HCT116 (cell line): Measurements from ENCODE around the gene JCAD. TPM values are rescaled to one million over a fixed set of nuclear protein-coding genes. Genes with fewer than 3 reads are reported as not detected.

Experiments used
- ATAC-seq: fragments of 200-7000 bp; cut with Tn5 transposase; 2 replicates; pipeline ENCODE4 v1.9.1; 2020; ENCODE audit warnings: mild to moderate bottlenecking, moderate library complexity
- BruUV-seq: library from RNA; stranded (reverse); fragments of 400-500 nt; replicated peaks from 2 replicates; lab custom pipeline; 2021; lab: Mats Ljungman, UMichigan
- CTCF ChIA-PET: fragments of 300-600 bp; sonication (Branson Sonifier 250); formaldehyde crosslinking; loops from one replicate; lab custom pipeline; 2021; ENCODE audit warnings: antibody characterized with exemption; lab: Charles Lee
- POLR2A ChIA-PET: fragments of 300-600, 350-600 bp; sonication (Branson Sonifier 250); formaldehyde crosslinking; loops from one replicate; lab custom pipeline; 2021; ENCODE audit warnings: antibody characterized with exemption; lab: Charles Lee
- RAD21 ChIA-PET, 2 experiments: fragments of 300-600 bp; sonication (Branson Sonifier 250); formaldehyde crosslinking; loops; one replicate each; lab custom pipeline; 2023; ENCODE audit warnings: low total read pairs in 2 of 2; ENCODE audit not compliant: uncharacterized antibody in 2 of 2, unreplicated experiment in 2 of 2, low non-redundant PET in 1 of 2; lab: Charles Lee
- DNase-seq: peaks from one replicate; pipeline ENCODE4 v3.0.0-alpha.2; 2010; ENCODE audit warnings: low read depth, low spot score
- H2AFZ ChIP-seq: fragments of 200-600 bp; shearing (Covaris generic), sonication (generic); 2 replicates; pipeline ENCODE4 v1.6.1; 2017; ENCODE audit warnings: low read depth, mixed run types, mixed read lengths, antibody characterized with exemption, low read length; ENCODE audit not compliant: poor library complexity, severe bottlenecking
- H3K27ac ChIP-seq: 2 replicates; pipeline ENCODE4 v1.5.1; 2012; ENCODE audit warnings: low read depth, low read length
- H3K27me3 ChIP-seq: fragments of 200-600 bp; sonication (generic); 2 replicates; pipeline ENCODE4 v1.6.1; 2016; ENCODE audit warnings: mixed run types, low read length, mixed read lengths; ENCODE audit not compliant: insufficient read depth
- H3K36me3 ChIP-seq, 2 experiments: fragments of 200-500 bp in 1 of 2; fragments of 200-600 bp in 1 of 2; sonication (Bioruptor generic) in 1 of 2; sonication (generic) in 1 of 2; 2 replicates each; pipeline versions ENCODE4 v1.5.1 to v1.6.1; 2014 to 2016; ENCODE audit warnings: low read length in 2 of 2, inconsistent platforms in 1 of 2, mixed read lengths in 1 of 2, mixed run types in 1 of 2; ENCODE audit not compliant: insufficient read depth in 2 of 2, control insufficient read depth in 1 of 2
- H3K4me1 ChIP-seq, 2 experiments: fragments of 200-600 bp in 1 of 2; sonication (generic) in 1 of 2; 2 replicates each; pipeline versions ENCODE4 v1.5.1 to v1.6.1; 2012 to 2017; ENCODE audit warnings: low read length in 2 of 2, inconsistent platforms in 1 of 2, mild to moderate bottlenecking in 1 of 2, mixed read lengths in 1 of 2, mixed run types in 1 of 2, moderate library complexity in 1 of 2; ENCODE audit not compliant: insufficient read depth in 2 of 2, control insufficient read depth in 1 of 2
- H3K4me2 ChIP-seq: fragments of 200-600 bp; sonication (generic); 2 replicates; pipeline ENCODE4 v1.6.1; 2017; ENCODE audit warnings: mixed run types, low read length, mixed read lengths
- H3K4me3 ChIP-seq, 2 experiments: fragments of 200-600 bp in 1 of 2; sonication (generic) in 1 of 2; replicated peaks in 1 of 2; 2 replicates each; pipeline ENCODE4 v1.5.1; 2011 to 2016; ENCODE audit warnings: low read length in 2 of 2, control low read depth in 1 of 2, low read depth in 1 of 2, mild to moderate bottlenecking in 1 of 2, mixed read lengths in 1 of 2, mixed run types in 1 of 2
- H3K79me2 ChIP-seq: fragments of 200-600 bp; sonication (generic); 2 replicates; pipeline ENCODE4 v1.6.1; 2017; ENCODE audit warnings: mild to moderate bottlenecking, mixed run types, low read length, moderate library complexity, mixed read lengths; ENCODE audit not compliant: insufficient read depth
- H3K9ac ChIP-seq: fragments of 200-600 bp; sonication (generic); 2 replicates; pipeline ENCODE4 v1.6.1; 2016; ENCODE audit warnings: low read length, mixed read lengths
- H3K9me2 ChIP-seq: fragments of 200-600 bp; sonication (generic), shearing (Covaris generic); 2 replicates; pipeline ENCODE4 v1.6.1; 2017; ENCODE audit warnings: mixed run types, mild to moderate bottlenecking, moderate library complexity; ENCODE audit not compliant: insufficient read depth
- H3K9me3 ChIP-seq, 2 experiments: fragments of 200-500 bp in 1 of 2; fragments of 200-600 bp in 1 of 2; sonication (Bioruptor generic) in 1 of 2; sonication (generic) in 1 of 2; 2 replicates each; pipeline ENCODE4 v1.6.1; 2014 to 2017; ENCODE audit warnings: low read length in 2 of 2, mixed read lengths in 2 of 2, inconsistent platforms in 1 of 2, low read depth in 1 of 2, mild to moderate bottlenecking in 1 of 2, mixed run types in 1 of 2, moderate library complexity in 1 of 2; ENCODE audit not compliant: control insufficient read depth in 1 of 2, insufficient read depth in 1 of 2
- H4K20me1 ChIP-seq: fragments of 200-600 bp; sonication (generic), shearing (Covaris generic); 2 replicates; pipeline ENCODE4 v1.6.1; 2017; ENCODE audit warnings: mixed run types, mild to moderate bottlenecking, moderate library complexity; ENCODE audit not compliant: insufficient read depth
- ATF3 ChIP-seq: IDR thresholded peaks from 2 replicates; pipeline ENCODE4 v1.6.1; 2012
- CBX3 ChIP-seq: IDR thresholded peaks from 2 replicates; pipeline ENCODE4 v1.6.1; 2012; ENCODE audit warnings: low read depth
- CEBPB ChIP-seq: IDR thresholded peaks from 2 replicates; pipeline ENCODE4 v1.6.1; 2012; ENCODE audit warnings: low read depth
- EGR1 ChIP-seq: IDR thresholded peaks from 2 replicates; pipeline ENCODE4 v1.6.1; 2012; ENCODE audit warnings: low read depth
- ELF1 ChIP-seq: IDR thresholded peaks from 2 replicates; pipeline ENCODE4 v1.6.1; 2012; ENCODE audit warnings: low read depth, borderline replicate concordance
- JUND ChIP-seq: IDR thresholded peaks from 2 replicates; pipeline ENCODE4 v1.6.1; 2012
- POLR2A ChIP-seq: IDR thresholded peaks from 2 replicates; pipeline ENCODE4 v1.7.0; 2011; ENCODE audit warnings: borderline replicate concordance; ENCODE audit not compliant: insufficient read depth, insufficient read length; ENCODE audit errors: extremely low read depth
- POLR2AphosphoS5 ChIP-seq: IDR thresholded peaks from 2 replicates; pipeline ENCODE4 v1.6.1; 2011; ENCODE audit warnings: mild to moderate bottlenecking, low read depth, low read length, moderate library complexity
- RAD21 ChIP-seq: IDR thresholded peaks from 2 replicates; pipeline ENCODE4 v1.6.1; 2012; ENCODE audit warnings: low read depth, mild to moderate bottlenecking
- SIN3A ChIP-seq: IDR thresholded peaks from 2 replicates; pipeline ENCODE4 v1.6.1; 2012; ENCODE audit warnings: low read depth
- SP1 ChIP-seq: IDR thresholded peaks from 2 replicates; pipeline ENCODE4 v1.6.1; 2012; ENCODE audit warnings: low read depth
- SRF ChIP-seq: IDR thresholded peaks from 2 replicates; pipeline ENCODE4 v1.6.1; 2012; ENCODE audit warnings: low read depth
- YY1 ChIP-seq: IDR thresholded peaks from 2 replicates; pipeline ENCODE4 v1.6.1; 2011; ENCODE audit warnings: low read length, low read depth, moderate library complexity, mild to moderate bottlenecking; ENCODE audit not compliant: insufficient replicate concordance; ENCODE audit errors: extremely low read depth
- ZBTB33 ChIP-seq: IDR thresholded peaks from 2 replicates; pipeline ENCODE4 v1.6.1; 2011; ENCODE audit warnings: mild to moderate bottlenecking, low read length, moderate library complexity; ENCODE audit not compliant: insufficient replicate concordance; ENCODE audit errors: extremely low read depth
- ZFX ChIP-seq: fragments of 450-650 bp; IDR thresholded peaks from 2 replicates; pipeline ENCODE4 v1.6.1; 2017
- ZNF274 ChIP-seq: fragments of 200-500 bp; sonication (Bioruptor generic); IDR thresholded peaks from 2 replicates; pipeline ENCODE4 v1.6.1; 2014; ENCODE audit warnings: mild to moderate bottlenecking, low read depth, low read length, inconsistent platforms
- intact Hi-C: fragments of 100-400 bp; cut with micrococcal nuclease; formaldehyde crosslinking; loops from 2 replicates; pipeline ENCODE4 v1.10.0; 2022
- total RNA-seq: library from RNA; stranded (reverse); gene quantifications from one replicate; pipeline ENCODE4 v1.2.1, GENCODE V29; 2021; ENCODE audit not compliant: unreplicated experiment
- TF ChIP-seq, protein P1 (sequence below): IDR thresholded peaks from 2 replicates; pipeline ENCODE4 v1.6.1; 2012; ENCODE audit warnings: low read depth
- TF ChIP-seq, protein P2 (sequence below): IDR thresholded peaks from 2 replicates; pipeline ENCODE4 v1.6.1; 2012

Gene JCAD
- total RNA-seq, 1 experiment from 2014 or later = 17.5 TPM

DNA sequence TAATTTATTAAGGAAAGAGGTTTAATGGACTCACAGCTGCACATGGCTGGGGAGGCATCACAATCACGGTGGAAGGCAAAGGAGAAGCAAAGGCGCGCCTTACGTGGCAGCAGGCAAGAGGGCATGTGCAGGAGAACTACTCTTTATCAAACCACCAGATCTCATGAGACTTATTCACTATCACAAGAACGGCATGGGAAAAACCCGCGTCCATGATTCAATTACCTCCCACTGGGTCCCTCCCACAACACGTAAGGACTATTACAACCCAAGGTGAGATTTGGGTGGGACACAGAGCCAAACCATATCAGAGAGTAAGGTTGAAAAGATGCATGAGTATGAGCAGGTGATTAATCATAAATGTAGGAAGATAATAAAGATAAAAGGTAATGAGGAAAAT lies 3.2 kb upstream of the JCAD start:
- TF ChIP-seq ELF1 = no peak
- H3K36me3 ChIP-seq = no peaks in the 10 kb centered on the region
- H3K9ac ChIP-seq = no peak overlapping the region
- ChIA-PET RAD21 (no interaction called here), CTCF (no interaction called here), POLR2A (no interaction called here)
- ATAC-seq (no peak), DNase-seq (no peak)
- H4K20me1 ChIP-seq = no peaks in the 10 kb centered on the region
- intact Hi-C loops = no loop called here
- no TSS peak for BruUV-seq
- no peak overlapping the region for H2AFZ ChIP-seq
- no peaks in the 10 kb centered on the region for H3K9me2 ChIP-seq
- H3K79me2 ChIP-seq = no peaks in the 10 kb centered on the region
- no peaks in the 10 kb centered on the region for H3K9me3 ChIP-seq
- peaks cover 16 to 21% of the 10 kb centered on the region in 2 experiments for H3K4me1 ChIP-seq
- no peak overlapping the region for H3K27ac ChIP-seq
- no peak overlapping the region for H3K4me3 ChIP-seq
- no peak overlapping the region for H3K4me2 ChIP-seq
- H3K27me3 ChIP-seq = no peaks in the 10 kb centered on the region

- Histone ChIP-seq H3K9ac (no peak overlapping the region), H3K27me3 (no peaks in the 10 kb centered on the region), H3K36me3 (no peaks in the 10 kb centered on the region), H4K20me1 (no peaks in the 10 kb centered on the region), H2AFZ (no peak overlapping the region), H3K4me2 (no peak overlapping the region), H3K9me2 (no peaks in the 10 kb centered on the region), H3K4me1 (peaks cover 20 to 26% of the 10 kb centered on the region in 2 experiments), H3K79me2 (no peaks in the 10 kb centered on the region), H3K4me3 (no peak overlapping the region), H3K9me3 (no peaks in the 10 kb centered on the region), H3K27ac (no peak overlapping the region)
- ChIA-PET POLR2A (no interaction called here), RAD21 (no interaction called here), CTCF (no interaction called here)
- no peak for ATAC-seq
- intact Hi-C loops = no loop called here
- DNase-seq = no peak
- BruUV-seq = no TSS peak
- no peak for TF ChIP-seq SRF
- no peak for TF ChIP-seq ZNF274
- no peak for TF ChIP-seq EGR1
- no peak for TF ChIP-seq YY1
- no peak for TF ChIP-seq ATF3
- no peak for TF ChIP-seq RAD21
- no peak for TF ChIP-seq CEBPB
- TF ChIP-seq ZFX = no peak
- TF ChIP-seq, protein P1, sequence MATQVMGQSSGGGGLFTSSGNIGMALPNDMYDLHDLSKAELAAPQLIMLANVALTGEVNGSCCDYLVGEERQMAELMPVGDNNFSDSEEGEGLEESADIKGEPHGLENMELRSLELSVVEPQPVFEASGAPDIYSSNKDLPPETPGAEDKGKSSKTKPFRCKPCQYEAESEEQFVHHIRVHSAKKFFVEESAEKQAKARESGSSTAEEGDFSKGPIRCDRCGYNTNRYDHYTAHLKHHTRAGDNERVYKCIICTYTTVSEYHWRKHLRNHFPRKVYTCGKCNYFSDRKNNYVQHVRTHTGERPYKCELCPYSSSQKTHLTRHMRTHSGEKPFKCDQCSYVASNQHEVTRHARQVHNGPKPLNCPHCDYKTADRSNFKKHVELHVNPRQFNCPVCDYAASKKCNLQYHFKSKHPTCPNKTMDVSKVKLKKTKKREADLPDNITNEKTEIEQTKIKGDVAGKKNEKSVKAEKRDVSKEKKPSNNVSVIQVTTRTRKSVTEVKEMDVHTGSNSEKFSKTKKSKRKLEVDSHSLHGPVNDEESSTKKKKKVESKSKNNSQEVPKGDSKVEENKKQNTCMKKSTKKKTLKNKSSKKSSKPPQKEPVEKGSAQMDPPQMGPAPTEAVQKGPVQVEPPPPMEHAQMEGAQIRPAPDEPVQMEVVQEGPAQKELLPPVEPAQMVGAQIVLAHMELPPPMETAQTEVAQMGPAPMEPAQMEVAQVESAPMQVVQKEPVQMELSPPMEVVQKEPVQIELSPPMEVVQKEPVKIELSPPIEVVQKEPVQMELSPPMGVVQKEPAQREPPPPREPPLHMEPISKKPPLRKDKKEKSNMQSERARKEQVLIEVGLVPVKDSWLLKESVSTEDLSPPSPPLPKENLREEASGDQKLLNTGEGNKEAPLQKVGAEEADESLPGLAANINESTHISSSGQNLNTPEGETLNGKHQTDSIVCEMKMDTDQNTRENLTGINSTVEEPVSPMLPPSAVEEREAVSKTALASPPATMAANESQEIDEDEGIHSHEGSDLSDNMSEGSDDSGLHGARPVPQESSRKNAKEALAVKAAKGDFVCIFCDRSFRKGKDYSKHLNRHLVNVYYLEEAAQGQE = no peak
- no peak for TF ChIP-seq POLR2A
- TF ChIP-seq ELF1 = no peak
- TF ChIP-seq, protein P2, sequence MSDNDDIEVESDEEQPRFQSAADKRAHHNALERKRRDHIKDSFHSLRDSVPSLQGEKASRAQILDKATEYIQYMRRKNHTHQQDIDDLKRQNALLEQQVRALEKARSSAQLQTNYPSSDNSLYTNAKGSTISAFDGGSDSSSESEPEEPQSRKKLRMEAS = no peak
- TF ChIP-seq CBX3 = no peak
- no peak for TF ChIP-seq ZBTB33
- no peak for TF ChIP-seq SP1
- TF ChIP-seq POLR2AphosphoS5 = no peak
- TF ChIP-seq SIN3A = no peak
- no peak for TF ChIP-seq JUND
These were observed 2.7 kb upstream of the JCAD start for GRCh38 chr10:30062090-30062489.
